ENCODE results near the gene TSHR.
A peak's percentile ranks its signal among the peaks of the same experiment; 100 is the strongest.
"Not testable (repeated sequence)": the region's sequence is repeated elsewhere in the genome, so short reads cannot be mapped to it uniquely, and the experiment has no call there.

The TSHR gene

DNA sequence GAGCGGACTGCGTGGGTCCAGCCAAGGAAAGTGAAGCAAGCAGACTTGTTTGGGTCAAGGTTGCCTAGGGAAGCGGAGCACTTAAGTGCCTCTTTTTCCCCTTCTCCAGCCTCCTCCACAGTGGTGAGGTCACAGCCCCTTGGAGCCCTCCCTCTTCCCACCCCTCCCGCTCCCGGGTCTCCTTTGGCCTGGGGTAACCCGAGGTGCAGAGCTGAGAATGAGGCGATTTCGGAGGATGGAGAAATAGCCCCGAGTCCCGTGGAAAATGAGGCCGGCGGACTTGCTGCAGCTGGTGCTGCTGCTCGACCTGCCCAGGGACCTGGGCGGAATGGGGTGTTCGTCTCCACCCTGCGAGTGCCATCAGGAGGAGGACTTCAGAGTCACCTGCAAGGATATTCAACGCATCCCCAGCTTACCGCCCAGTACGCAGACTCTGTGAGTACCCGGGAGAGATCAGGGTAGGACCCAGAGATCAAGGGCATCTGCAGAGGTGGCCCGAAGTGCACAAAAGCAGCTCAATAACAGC, at the start of gene TSHR:
TSS of gene TSHR (plus strand) at position 206 of the 526 bp plus-strand sequence. CDS start at position 266, 60 bp downstream.
- peak; percentile 39 for DNase-seq

DNA sequence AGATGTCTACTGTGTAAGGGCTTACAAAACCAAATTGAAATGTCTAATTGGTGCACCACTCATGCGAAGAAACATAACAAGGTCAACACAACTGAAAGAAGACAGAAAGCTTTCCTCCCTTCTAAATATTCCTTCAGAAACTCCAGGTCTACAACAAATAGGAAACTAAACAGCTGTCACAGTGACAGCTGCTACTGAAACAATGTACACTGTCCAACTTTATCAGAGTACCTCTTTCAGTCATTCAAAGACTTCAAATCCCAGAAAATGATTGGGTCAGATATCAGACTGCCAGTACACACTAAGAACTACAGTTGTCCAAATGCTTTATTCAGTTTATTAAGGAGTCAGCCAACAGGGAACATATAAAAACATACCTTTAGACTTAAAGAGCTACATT, 49.1 kb upstream of the TSHR start:
- DNase-seq: no peak

DNA sequence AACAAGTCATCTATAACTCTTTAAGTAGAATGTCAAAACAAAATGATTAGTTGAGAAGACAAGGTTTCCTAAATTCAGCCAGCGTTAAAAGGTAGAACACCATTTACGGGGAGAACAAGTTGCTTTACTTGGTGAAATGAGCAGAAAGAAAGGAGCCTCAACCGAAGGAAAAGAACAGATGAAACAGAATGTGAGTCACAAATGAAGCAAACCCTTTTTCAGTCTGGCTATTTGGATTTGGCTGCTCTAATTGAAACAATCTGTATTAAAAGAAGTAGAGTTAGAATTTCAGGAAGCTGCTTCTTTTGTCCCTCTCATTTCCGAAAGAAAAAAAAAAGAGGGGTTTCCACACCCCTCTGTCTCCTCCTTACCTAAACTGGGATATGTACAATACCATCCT, 48.5 kb upstream of the TSHR start:
- DNase-seq: no peak

GRCh38 chr14:80912013-80912412, 43.4 kb upstream of the TSHR start:
- not testable (repeated sequence) for DNase-seq

DNA sequence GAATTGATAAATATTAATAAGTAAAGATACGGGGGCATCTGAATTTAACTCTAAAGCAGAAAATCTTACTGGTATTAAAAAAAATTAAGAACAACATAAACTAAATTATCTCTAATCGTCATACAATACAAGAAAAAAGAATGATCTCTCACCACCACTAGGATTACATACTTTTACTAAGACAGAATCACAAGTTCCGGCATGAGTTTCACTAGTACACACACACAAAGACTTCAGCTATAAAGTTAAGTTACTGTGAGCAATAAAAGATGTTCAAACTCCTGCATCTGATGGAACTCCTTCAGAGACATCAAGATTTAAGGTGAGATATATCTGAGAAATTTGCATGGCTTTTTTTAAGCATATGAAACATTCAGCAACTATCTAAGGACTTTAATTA, 35.8 kb upstream of the TSHR start:
- DNase-seq: no peak

- no peak for DNase-seq
Measured at GRCh38 chr14:80923368-80923767, 32.1 kb upstream of the TSHR start.

DNA sequence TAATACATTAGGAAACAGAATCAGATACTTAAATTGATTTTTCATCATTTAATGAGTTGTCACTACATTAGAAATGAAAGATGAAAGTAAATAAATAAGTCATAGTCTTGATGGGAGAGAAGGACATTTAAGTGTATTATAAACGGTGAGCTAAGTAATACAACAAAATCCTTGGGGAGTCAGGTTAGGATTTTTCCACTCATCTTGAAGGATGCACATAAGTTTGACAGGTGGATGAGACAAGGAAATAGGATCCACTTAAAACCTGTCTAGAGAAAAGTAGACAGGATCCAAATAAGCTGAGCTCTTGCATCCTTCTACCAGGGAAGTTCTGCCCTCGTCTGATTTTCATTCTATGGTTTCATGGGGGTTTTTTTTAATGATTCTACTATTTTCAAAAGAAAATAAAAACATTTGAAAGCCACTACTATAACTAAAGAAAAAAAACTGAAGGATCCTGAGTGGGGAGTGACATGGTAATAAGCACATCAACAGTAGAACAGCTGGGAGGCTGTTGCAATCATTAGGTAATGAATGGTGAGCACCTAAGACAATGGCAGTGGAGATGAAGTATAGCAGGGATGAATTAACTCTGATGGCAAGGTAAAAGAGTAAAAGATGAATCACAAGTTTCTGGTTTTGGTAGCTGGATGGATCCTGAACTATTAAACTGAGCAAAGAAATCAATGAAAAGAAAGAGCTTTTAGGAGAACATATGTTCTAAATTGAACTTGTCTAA, 30.9 kb upstream of the TSHR start:
- no peak for DNase-seq

GRCh38 chr14:80926397-80927082, 28.9 kb upstream of the TSHR start:
- DNase-seq: no peak

DNA sequence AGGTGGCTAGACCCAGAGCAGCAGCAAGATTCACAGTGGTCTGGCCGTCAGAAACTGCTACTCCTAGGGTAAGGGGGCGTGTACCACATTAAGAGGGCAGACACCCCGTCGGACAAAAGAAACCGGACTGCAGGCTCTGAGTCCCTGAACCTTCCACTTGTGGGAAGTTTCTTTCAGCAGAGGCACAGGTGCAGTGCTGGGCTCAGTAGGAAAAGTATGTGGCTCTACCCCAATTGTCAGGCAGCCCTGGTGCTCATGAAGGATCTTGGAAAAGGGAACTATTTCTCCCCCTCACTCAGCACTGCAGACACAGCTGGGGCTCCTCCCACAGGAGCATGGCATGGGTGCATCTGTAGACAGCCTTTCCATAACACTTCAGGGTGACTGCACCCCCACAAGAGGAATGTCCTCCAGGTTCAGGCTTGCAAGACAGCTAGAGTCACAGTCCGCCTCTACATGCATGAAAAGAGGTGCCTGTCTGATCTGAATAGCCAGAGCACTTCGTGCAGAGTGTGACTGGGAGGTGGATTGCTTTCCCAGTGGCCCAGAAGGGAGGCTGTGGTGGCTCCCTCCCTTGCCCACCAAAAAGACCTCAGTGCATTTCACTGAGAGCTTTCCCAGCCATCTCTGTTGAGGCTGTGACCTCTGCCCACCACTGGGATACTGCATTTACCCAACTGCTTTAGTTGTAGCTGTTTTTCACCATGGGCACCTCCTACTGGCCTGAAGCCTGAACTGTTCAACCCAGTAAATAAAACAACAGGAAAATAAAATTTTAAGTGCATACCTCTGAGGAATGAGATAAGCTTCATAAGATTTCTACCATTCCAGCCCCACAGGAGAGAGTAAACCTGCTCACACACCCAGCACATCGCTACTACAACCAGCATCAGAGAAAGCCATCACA, 28.1 kb upstream of the TSHR start:
- no peak for DNase-seq

GRCh38 chr14:80930095-80930494, 25.3 kb upstream of the TSHR start:
- no peak for DNase-seq

DNA sequence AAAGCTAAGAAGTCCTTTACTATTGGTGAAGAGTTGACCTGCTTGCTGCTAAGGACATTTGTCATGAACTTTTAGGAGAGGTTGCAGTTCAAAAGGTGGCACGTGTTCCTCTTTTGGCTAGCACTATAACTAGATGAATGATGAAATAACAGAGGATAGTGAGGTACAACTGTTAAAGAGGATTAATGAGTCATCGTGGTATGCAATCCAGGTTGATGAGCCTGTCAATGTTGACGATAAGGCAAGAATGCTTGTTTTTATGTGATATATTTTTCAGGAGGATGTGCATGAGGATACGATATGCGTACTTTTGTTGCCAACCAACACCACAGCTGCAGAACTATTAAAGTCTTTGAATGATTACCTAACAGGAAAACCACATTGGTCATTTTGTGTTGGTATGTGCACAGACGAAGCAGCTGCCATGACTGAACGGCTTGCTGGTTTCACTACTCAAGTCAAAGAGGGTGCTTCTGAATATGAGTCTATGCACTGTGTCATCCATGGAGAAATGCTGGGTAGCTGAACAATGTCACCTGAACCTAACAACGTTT, 24.5 kb upstream of the TSHR start:
- DNase-seq: no peak

GRCh38 chr14:80933282-80933681, 22.1 kb upstream of the TSHR start:
- DNase-seq: no peak

GRCh38 chr14:80933686-80934085, 21.7 kb upstream of the TSHR start:
- no peak for DNase-seq

- no peak for DNase-seq
Measured at GRCh38 chr14:80940146-80940545, 15.3 kb upstream of the TSHR start.

- peak; percentile 99 for DNase-seq
Measured at GRCh38 chr14:80941241-80942185, 13.9 kb upstream of the TSHR start, which contains the start of gene CEP128. Gene CEP128, minus strand, starts transcription at chr14:80941738.

DNA sequence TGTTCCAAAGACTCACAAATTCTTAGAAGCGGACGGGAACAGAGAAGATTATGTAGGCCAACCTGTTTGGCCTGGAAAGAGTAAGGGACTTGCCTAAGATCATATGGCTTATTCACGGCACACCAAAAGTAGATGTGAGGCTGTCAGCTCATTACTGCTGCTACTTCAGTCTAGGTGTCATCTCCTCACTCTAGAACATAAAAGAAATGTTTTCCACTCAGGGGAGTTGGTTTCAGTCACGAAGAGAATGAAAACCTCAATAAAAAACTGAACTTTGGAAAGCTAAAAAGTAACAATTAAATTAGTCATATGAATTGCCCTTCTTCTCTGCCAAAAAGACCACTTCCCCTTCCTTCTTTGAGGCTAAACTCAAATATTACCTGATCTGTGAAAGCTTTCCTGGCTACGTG, 13.2 kb upstream of the TSHR start:
- no peak for DNase-seq

GRCh38 chr14:80944861-80945617, 10.4 kb upstream of the TSHR start:
- DNase-seq: no peak

- no peak for DNase-seq
Measured at GRCh38 chr14:80946187-80946586, 9.2 kb upstream of the TSHR start.

DNA sequence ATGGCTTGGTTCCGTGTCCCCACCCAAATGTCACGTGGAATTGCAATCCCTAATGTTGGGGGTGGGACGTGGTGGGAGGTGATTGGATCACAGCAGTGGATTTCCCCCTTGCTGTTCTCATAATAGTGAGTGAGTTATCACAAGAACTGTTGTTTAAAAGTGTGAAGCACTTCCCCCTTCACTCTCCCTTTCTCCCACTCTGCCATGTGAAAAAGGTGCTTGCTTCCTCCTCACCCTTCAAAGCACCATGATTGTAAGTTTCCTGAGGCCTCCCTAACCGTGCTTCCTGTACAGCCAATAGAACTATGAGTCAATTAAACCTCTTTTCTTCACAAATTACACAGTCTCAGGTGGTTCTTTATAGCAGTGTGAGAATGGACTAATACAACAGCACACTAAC, 8.6 kb upstream of the TSHR start:
- no peak for DNase-seq

- no peak for DNase-seq
Measured at GRCh38 chr14:80948291-80948690, 7.1 kb upstream of the TSHR start.

DNA sequence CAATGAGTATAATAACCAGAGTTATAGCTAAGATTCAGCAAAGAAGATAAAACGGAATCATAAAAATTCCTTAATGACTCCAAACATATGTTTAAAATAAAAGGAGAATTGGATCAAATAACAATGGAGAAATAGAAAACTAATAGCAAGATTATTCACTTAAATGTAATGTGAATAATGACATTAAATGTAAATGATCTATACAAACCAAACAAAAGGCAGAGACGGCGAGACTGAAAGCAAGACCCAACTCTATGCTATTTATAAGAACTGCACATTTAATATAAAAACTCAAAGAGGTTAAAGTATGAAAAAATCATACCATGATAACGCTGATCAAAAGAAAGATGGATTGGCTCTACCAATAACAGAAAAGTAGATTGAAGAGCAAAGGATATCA, 3.9 kb upstream of the TSHR start:
- no peak for DNase-seq
